ENCODE results near the gene AKR1C8.
A peak's percentile ranks its signal among the peaks of the same experiment; 100 is the strongest.
"Not testable (repeated sequence)": the region's sequence is repeated elsewhere in the genome, so short reads cannot be mapped to it uniquely, and the experiment has no call there.

AKR1C8 gene

GRCh38 chr10:5168897-5169420 is 16.0 kb downstream of the AKR1C8 start:
- peak in 1 of 2 donors; percentile 19 for DNase-seq (ENCODE audit: low read depth in 2 of 2)

- no peak for DNase-seq (ENCODE audit: low read depth in 2 of 2)
Observed at GRCh38 chr10:5165738-5166137, 19.2 kb downstream of the AKR1C8 start.

GRCh38 chr10:5163487-5163886 is 21.5 kb downstream of the AKR1C8 start:
- DNase-seq (ENCODE audit: low read depth in 2 of 2) = no peak

GRCh38 chr10:5159126-5159525 is 25.8 kb downstream of the AKR1C8 start:
- no peak for DNase-seq (ENCODE audit: low read depth in 2 of 2)

GRCh38 chr10:5157501-5157900 is 27.4 kb downstream of the AKR1C8 start:
- DNase-seq (ENCODE audit: low read depth in 2 of 2) = no peak

GRCh38 chr10:5155951-5156350 is 29.0 kb downstream of the AKR1C8 start:
- no peak for DNase-seq (ENCODE audit: low read depth in 2 of 2)

GRCh38 chr10:5151076-5151475 is 33.9 kb downstream of the AKR1C8 start:
- no peak for DNase-seq (ENCODE audit: low read depth in 2 of 2)

- no peak for DNase-seq (ENCODE audit: low read depth in 2 of 2)
Observed at GRCh38 chr10:5148678-5149032, 36.3 kb downstream of the AKR1C8 start.

GRCh38 chr10:5147981-5148677 is 36.8 kb downstream of the AKR1C8 start:
- no peak for DNase-seq (ENCODE audit: low read depth in 2 of 2)

GRCh38 chr10:5147255-5147980 is 37.5 kb downstream of the AKR1C8 start:
- no peak for DNase-seq (ENCODE audit: low read depth in 2 of 2)

GRCh38 chr10:5146920-5147254 is 38.1 kb downstream of the AKR1C8 start:
- no peak for DNase-seq (ENCODE audit: low read depth in 2 of 2)

GRCh38 chr10:5143137-5143536 is 41.8 kb downstream of the AKR1C8 start:
- DNase-seq (ENCODE audit: low read depth in 2 of 2) = no peak

GRCh38 chr10:5142199-5142598 is 42.8 kb downstream of the AKR1C8 start:
- no peak for DNase-seq (ENCODE audit: low read depth in 2 of 2)

- not testable (repeated sequence) for DNase-seq (ENCODE audit: low read depth in 2 of 2)
Observed at GRCh38 chr10:5137699-5138098, 47.3 kb downstream of the AKR1C8 start.

GRCh38 chr10:5136468-5137087 is 48.4 kb downstream of the AKR1C8 start:
- no peak for DNase-seq (ENCODE audit: low read depth in 2 of 2)

- no peak for DNase-seq (ENCODE audit: low read depth in 2 of 2)
Observed at GRCh38 chr10:5135581-5135980, 49.4 kb downstream of the AKR1C8 start.

- DNase-seq (ENCODE audit: low read depth in 2 of 2) = no peak
Observed at GRCh38 chr10:5125315-5126044, 59.5 kb downstream of the AKR1C8 start.

GRCh38 chr10:5123886-5124285 is 61.1 kb downstream of the AKR1C8 start:
- DNase-seq (ENCODE audit: low read depth in 2 of 2) = no peak

GRCh38 chr10:5119997-5120396 is 65.0 kb downstream of the AKR1C8 start:
- DNase-seq (ENCODE audit: low read depth in 2 of 2) = not testable (repeated sequence)

GRCh38 chr10:5117026-5117425 is 67.9 kb downstream of the AKR1C8 start:
- DNase-seq (ENCODE audit: low read depth in 2 of 2) = no peak

GRCh38 chr10:5116621-5117020 is 68.3 kb downstream of the AKR1C8 start:
- no peak for DNase-seq (ENCODE audit: low read depth in 2 of 2)

- not testable (repeated sequence) for DNase-seq (ENCODE audit: low read depth in 2 of 2)
Observed at GRCh38 chr10:5109861-5110260, 75.1 kb downstream of the AKR1C8 start.
